GM12878 (cell line): ENCODE results near the gene THTPA. TPM values are rescaled to one million over a fixed set of nuclear protein-coding genes. Genes with fewer than 3 reads are reported as not detected.

Experiments
- ATAC-seq: fragments of 200-7000 bp; cut with Tn5 transposase; 3 replicates; pipeline ENCODE4 v1.9.1; 2020; ENCODE audit warnings: mild to moderate bottlenecking, moderate library complexity
- BruUV-seq: library from RNA; stranded (reverse); fragments of 400-500 nt; replicated peaks from 2 replicates; lab custom pipeline; 2021; lab: Mats Ljungman, UMichigan
- CTCF ChIA-PET: fragments of 300-600 bp; sonication (Branson Sonifier 250); formaldehyde crosslinking; extraction: SDS; loops from one replicate; lab custom pipeline; 2021; ENCODE audit warnings: inconsistent platforms; lab: Yijun Ruan, JAX
- POLR2A ChIA-PET: fragments of 350-600 bp; formaldehyde crosslinking; extraction: SDS; loops from one replicate; lab custom pipeline; 2021; ENCODE audit warnings: inconsistent platforms; lab: Charles Lee
- RAD21 ChIA-PET: fragments of 300-600 bp; sonication (Branson Sonifier 250); formaldehyde crosslinking; loops from one replicate; lab custom pipeline; 2023; ENCODE audit warnings: antibody characterized with exemption; ENCODE audit not compliant: unreplicated experiment; lab: Charles Lee
- SMC1A ChIA-PET: fragments of 300-600 bp; sonication (Branson Sonifier 250); formaldehyde crosslinking; loops from one replicate; lab custom pipeline; 2023; ENCODE audit not compliant: unreplicated experiment, uncharacterized antibody; lab: Charles Lee
- DNase-seq: peaks from one replicate; pipeline ENCODE4 v3.0.0-alpha.2; 2011; ENCODE audit warnings: low read depth, low spot score
- FAIRE-seq: peaks from 3 replicates; lab custom pipeline; 2011; peaks lifted over from hg19 to GRCh38; lab: Jason Lieb, UNC
- H2AFZ ChIP-seq: 2 replicates; pipeline ENCODE4 v1.6.0; 2011; ENCODE audit warnings: low read depth, low read length, control low read depth; ENCODE audit not compliant: control insufficient read depth
- H3K27ac ChIP-seq: 2 replicates; pipeline ENCODE4 v1.5.1; 2011; ENCODE audit warnings: control low read depth; ENCODE audit not compliant: control insufficient read depth, insufficient read depth
- H3K27me3 ChIP-seq, 2 experiments: replicated peaks in 1 of 2; 2 replicates each; pipeline versions ENCODE4 v1.6.0 to v1.6.1; 2011; ENCODE audit warnings: low read length in 1 of 2; ENCODE audit not compliant: control insufficient read depth in 2 of 2, insufficient read depth in 2 of 2
- H3K36me3 ChIP-seq, 2 experiments: 2 replicates each; pipeline ENCODE4 v1.5.1; 2011; ENCODE audit warnings: low read length in 1 of 2; ENCODE audit not compliant: control insufficient read depth in 2 of 2, insufficient read depth in 2 of 2
- H3K4me1 ChIP-seq: 2 replicates; pipeline ENCODE4 v1.6.1; 2011; ENCODE audit warnings: mild to moderate bottlenecking, low read length, moderate library complexity, mixed read lengths; ENCODE audit not compliant: control insufficient read depth, insufficient read depth
- H3K4me2 ChIP-seq: 2 replicates; pipeline ENCODE4 v1.6.0; 2011; ENCODE audit warnings: control low read depth; ENCODE audit not compliant: control insufficient read depth, insufficient read depth
- H3K4me3 ChIP-seq: fragments of 200-600 bp; sonication (generic); 2 replicates; pipeline ENCODE4 v1.5.1; 2016
- H3K79me2 ChIP-seq: 2 replicates; pipeline ENCODE4 v1.6.0; 2011; ENCODE audit warnings: low read length; ENCODE audit not compliant: control insufficient read depth, insufficient read depth
- H3K9ac ChIP-seq: 2 replicates; pipeline ENCODE4 v1.8.0; 2011; ENCODE audit warnings: low read length, control low read depth, mixed read lengths; ENCODE audit not compliant: control insufficient read depth, insufficient read depth
- H3K9me3 ChIP-seq: replicated peaks from 3 replicates; pipeline ENCODE4 v1.5.1; 2011; ENCODE audit warnings: mild to moderate bottlenecking, low read length; ENCODE audit not compliant: control insufficient read depth, insufficient read depth
- H4K20me1 ChIP-seq: 2 replicates; pipeline ENCODE4 v1.6.0; 2011; ENCODE audit not compliant: control insufficient read depth, insufficient read depth
- CBFB ChIP-seq: IDR thresholded peaks from 2 replicates; pipeline ENCODE4 v1.6.1; 2016; ENCODE audit warnings: antibody characterized with exemption, low read depth
- GABPA ChIP-seq: IDR thresholded peaks from 2 replicates; pipeline ENCODE4 v1.6.1; 2014; ENCODE audit warnings: antibody characterized with exemption, low read depth, mild to moderate bottlenecking, inconsistent platforms
- HDAC2 ChIP-seq: fragments of 200-600 bp; sonication (generic); IDR thresholded peaks from 2 replicates; pipeline ENCODE4 v1.6.1; 2017
- HDGF ChIP-seq: fragments of 450-650 bp; IDR thresholded peaks from 2 replicates; pipeline ENCODE4 v1.6.1; 2016; ENCODE audit warnings: antibody characterized with exemption
- PAX5 ChIP-seq: IDR thresholded peaks from 2 replicates; pipeline ENCODE4 v1.6.1; 2011; ENCODE audit warnings: low read depth, low read length, borderline replicate concordance
- PKNOX1 ChIP-seq: fragments of 450-650 bp; IDR thresholded peaks from 2 replicates; pipeline ENCODE4 v1.6.1; 2016; ENCODE audit warnings: mild to moderate bottlenecking
- RELA ChIP-seq: fragments of 450-650 bp; IDR thresholded peaks from 2 replicates; pipeline ENCODE4 v1.8.0; 2014; ENCODE audit warnings: borderline replicate concordance; ENCODE audit not compliant: partially characterized antibody
- SMC3 ChIP-seq: IDR thresholded peaks from 2 replicates; pipeline ENCODE4 v1.6.1; 2011; ENCODE audit warnings: low read length, improper control_type of control experiment, borderline replicate concordance
- ZNF384 ChIP-seq: IDR thresholded peaks from 2 replicates; pipeline ENCODE4 v1.6.1; 2012; ENCODE audit warnings: low read depth, mild to moderate bottlenecking, low read length, improper control_type of control experiment, borderline replicate concordance
- ZNF592 ChIP-seq: fragments of 450-650 bp; IDR thresholded peaks from 2 replicates; pipeline ENCODE4 v1.6.1; 2017; ENCODE audit warnings: mild to moderate bottlenecking, moderate library complexity
- WGBS: methylation state at CpG from one replicate; pipeline ENCODE4 v1.1.6; 2016; ENCODE audit warnings: low lambda C conversion rate; ENCODE audit not compliant: insufficient replicate concordance, insufficient coverage; ENCODE audit errors: missing lambda C conversion rate; 5-methylcytosine and 5-hydroxymethylcytosine counted together
- in situ Hi-C: fragments of 300-500 bp; cut with MboI; formaldehyde crosslinking; loops from 9 replicates; pipeline ENCODE4 v1.14.3; 2018; ENCODE audit warnings: mixed read lengths
- intact Hi-C: fragments of 100-400 bp; cut with micrococcal nuclease; formaldehyde crosslinking; loops from one replicate; pipeline ENCODE4 v1.14.2; 2022; ENCODE audit not compliant: unreplicated experiment
- polyA plus RNA-seq, 11 experiments: library from polyadenylated mRNA; depleted of rRNA in 4 of 11; unstranded in 6 of 11; stranded (reverse) in 5 of 11; fragments of >200 nt; fragmentation: Nextera tagmentation in 4 of 11; fragmentation: Illumina TruSeq in 1 of 11; extraction: Ambion mirVana in 4 of 11; extraction: Trizol in 1 of 11; gene quantifications; 1 replicate in 1 of 11; 2 replicates in 10 of 11; pipeline versions ENCODE4 v1.2.1 to v1.2.3, GENCODE V29; 2011 to 2016; ENCODE audit warnings: inconsistent platforms in 2 of 11, missing spikeins in 2 of 11, low read depth in 1 of 11
- total RNA-seq, 4 experiments: library from RNA; depleted of rRNA in 3 of 4; stranded (reverse); fragments of >200 nt in 3 of 4; fragmentation: Illumina TruSeq in 1 of 4; extraction: Trizol in 1 of 4; gene quantifications; 2 replicates each; pipeline versions ENCODE4 v1.2.1 to v1.2.3, GENCODE V29; 2013 to 2021

THTPA gene
- total and polyA plus RNA-seq, 10 of the 15 experiments (the other 5 are each of a cell fraction or from before 2014, with no cell fraction given): 3.1 to 24.9 (median 12.8) TPM

- H4K20me1 ChIP-seq: no peaks in the 10 kb centered on the region
- no peaks in the 10 kb centered on the region for H3K4me1 ChIP-seq
- H3K9me3 ChIP-seq: no peaks in the 10 kb centered on the region
- no peak overlapping the region for H3K4me2 ChIP-seq
- WGBS: 58% methylated on average over 3 of the region's 3 CpGs
- ChIA-PET CTCF (interaction anchor here (0.8 to 1.7 kb wide), 3 partner anchors 9 to 13 kb away, joined by 3 to 8 read pairs (median 3); no protein-coding TSS in a partner anchor), RAD21 (no interaction called here), SMC1A (interaction anchor here (1.2 kb wide), 1 partner anchor 12 kb away, joined by 3 read pairs; no protein-coding TSS in a partner anchor), POLR2A (interaction anchor here (0.5 kb wide), 1 partner anchor 1934 kb away, joined by 3 read pairs; no protein-coding TSS in a partner anchor)
- H2AFZ ChIP-seq: no peak overlapping the region
- no peak overlapping the region for H3K9ac ChIP-seq
- no peaks in the 10 kb centered on the region; a peak in 1 of 4 replicates for H3K36me3 ChIP-seq
- in situ Hi-C loops (no loop called here), intact Hi-C loops (no loop called here)
- BruUV-seq: no TSS peak
- H3K27ac ChIP-seq: no peak overlapping the region
- no peak overlapping the region for H3K4me3 ChIP-seq
- H3K27me3 ChIP-seq: no peaks in the 10 kb centered on the region
- no peaks in the 10 kb centered on the region for H3K79me2 ChIP-seq
- ATAC-seq: no peak
- no peak for FAIRE-seq
- TF ChIP-seq ZNF384 (no peak), HDGF (no peak), CBFB (no peak)
- DNase-seq: no peak
Measured at GRCh38 chr14:23529016-23529415, 27.1 kb upstream of the THTPA start.

- intact Hi-C loops (no loop called here), in situ Hi-C loops (no loop called here)
- no peak for TF ChIP-seq PKNOX1
- no peak for TF ChIP-seq HDAC2
- no peak for TF ChIP-seq GABPA
- no peak for TF ChIP-seq PAX5
- TF ChIP-seq ZNF592: no peak
- no peak for TF ChIP-seq SMC3
- no peak for TF ChIP-seq RELA
Measured at GRCh38 chr14:23530375-23531055, 25.6 kb upstream of the THTPA start.

More at GRCh38 chr14:23530375-23531055, 25.6 kb upstream of the THTPA start:
- ChIA-PET POLR2A (no interaction called here), SMC1A (no interaction called here), RAD21 (no interaction called here), CTCF (interaction anchor here (0.9 to 1.7 kb wide), 3 partner anchors 9 to 28 kb away, joined by 4 to 11 read pairs (median 6); no protein-coding TSS in a partner anchor)
- H3K9me3 ChIP-seq: no peaks in the 10 kb centered on the region
- H3K4me2 ChIP-seq: no peak overlapping the region
- H3K9ac ChIP-seq: no peak overlapping the region
- H3K4me1 ChIP-seq: no peaks in the 10 kb centered on the region
- H3K27me3 ChIP-seq: no peaks in the 10 kb centered on the region
- H3K27ac ChIP-seq: no peak overlapping the region
- H2AFZ ChIP-seq: no peak overlapping the region
- H3K36me3 ChIP-seq: no peaks in the 10 kb centered on the region; a peak in 1 of 4 replicates
- ATAC-seq: no peak
- FAIRE-seq: no peak
- no TSS peak for BruUV-seq
- 49% methylated on average over 10 of the region's 10 CpGs for WGBS
- no peak overlapping the region for H3K4me3 ChIP-seq
- H3K79me2 ChIP-seq: no peaks in the 10 kb centered on the region
- no peaks in the 10 kb centered on the region for H4K20me1 ChIP-seq
- no peak for DNase-seq
